Right lobe of liver (tissue), 4 donors: ENCODE measurements around the gene CBFA2T2.

Experiments used
- POLR2A ChIP-seq: fragments of 450-650 bp; IDR thresholded peaks from one replicate; pipeline ENCODE4 v1.6.1; 2017; ENCODE audit warnings: antibody characterized with exemption, mild to moderate bottlenecking
- TF ChIP-seq, protein P1 (sequence below), 4 donors: fragments of 200-600 bp in 3 of 4; fragments of 450-650 bp in 1 of 4; IDR thresholded peaks; one replicate each; pipeline versions ENCODE4 v1.5.1 to v1.8.0; 2016 to 2022; ENCODE audit warnings: antibody characterized with exemption in 4 of 4, mild to moderate bottlenecking in 2 of 4
- donor health status: DM: no; HTN: no; CAD: no.
- donor health status: DM: no; HTN: no; CAD: no.
- donor health status: DM: no; HTN: yes; CAD: no.

DNA sequence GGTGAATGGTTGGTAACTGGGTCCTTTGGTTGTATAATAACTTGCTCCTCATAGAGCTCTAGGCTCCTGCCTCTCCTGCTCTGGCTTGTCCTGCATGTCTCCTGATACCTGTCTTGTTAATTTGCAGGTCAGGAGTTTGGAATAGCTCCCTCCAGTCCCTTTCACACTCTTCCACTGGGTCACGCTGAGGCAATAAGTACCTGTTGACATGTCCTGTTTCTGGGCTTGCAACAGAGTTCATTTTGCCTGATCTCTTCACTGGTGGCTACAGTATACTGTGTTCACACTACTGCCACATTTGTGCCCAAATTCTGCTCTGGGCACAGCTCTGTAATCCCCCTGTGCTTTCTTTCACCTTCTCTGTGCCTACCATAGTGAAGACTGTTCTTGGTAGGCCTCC is 146.9 kb downstream of the CBFA2T2 start:
- TF ChIP-seq, protein P1, sequence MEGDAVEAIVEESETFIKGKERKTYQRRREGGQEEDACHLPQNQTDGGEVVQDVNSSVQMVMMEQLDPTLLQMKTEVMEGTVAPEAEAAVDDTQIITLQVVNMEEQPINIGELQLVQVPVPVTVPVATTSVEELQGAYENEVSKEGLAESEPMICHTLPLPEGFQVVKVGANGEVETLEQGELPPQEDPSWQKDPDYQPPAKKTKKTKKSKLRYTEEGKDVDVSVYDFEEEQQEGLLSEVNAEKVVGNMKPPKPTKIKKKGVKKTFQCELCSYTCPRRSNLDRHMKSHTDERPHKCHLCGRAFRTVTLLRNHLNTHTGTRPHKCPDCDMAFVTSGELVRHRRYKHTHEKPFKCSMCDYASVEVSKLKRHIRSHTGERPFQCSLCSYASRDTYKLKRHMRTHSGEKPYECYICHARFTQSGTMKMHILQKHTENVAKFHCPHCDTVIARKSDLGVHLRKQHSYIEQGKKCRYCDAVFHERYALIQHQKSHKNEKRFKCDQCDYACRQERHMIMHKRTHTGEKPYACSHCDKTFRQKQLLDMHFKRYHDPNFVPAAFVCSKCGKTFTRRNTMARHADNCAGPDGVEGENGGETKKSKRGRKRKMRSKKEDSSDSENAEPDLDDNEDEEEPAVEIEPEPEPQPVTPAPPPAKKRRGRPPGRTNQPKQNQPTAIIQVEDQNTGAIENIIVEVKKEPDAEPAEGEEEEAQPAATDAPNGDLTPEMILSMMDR (IDR thresholded peaks at IDR 0.05): no peak
- no peak for TF ChIP-seq POLR2A
